Gastrocnemius medialis (tissue), 4 donors: ENCODE data around the gene PSMD1.
"Not testable (repeated sequence)": the region's sequence is repeated elsewhere in the genome, so short reads cannot be mapped to it uniquely, and the experiment has no call there.

ENCODE experiments used
- CTCF ChIP-seq, 5 experiments: fragments of 450-650 bp in 3 of 5; fragments of 200-600 bp in 2 of 5; sonication (generic) in 2 of 5; IDR thresholded peaks in 4 of 5; conservative IDR thresholded peaks in 1 of 5; 1 replicate in 4 of 5; 2 replicates in 1 of 5; pipeline ENCODE4 v1.5.1; 2016 to 2019; ENCODE audit warnings: antibody characterized with exemption in 5 of 5, mild to moderate bottlenecking in 3 of 5, moderate library complexity in 3 of 5
- POLR2A ChIP-seq, 2 donors: fragments of 450-650 bp; IDR thresholded peaks; one replicate each; pipeline ENCODE4 v1.6.1; 2017; ENCODE audit warnings: antibody characterized with exemption in 2 of 2, mild to moderate bottlenecking in 2 of 2, moderate library complexity in 2 of 2

DNA sequence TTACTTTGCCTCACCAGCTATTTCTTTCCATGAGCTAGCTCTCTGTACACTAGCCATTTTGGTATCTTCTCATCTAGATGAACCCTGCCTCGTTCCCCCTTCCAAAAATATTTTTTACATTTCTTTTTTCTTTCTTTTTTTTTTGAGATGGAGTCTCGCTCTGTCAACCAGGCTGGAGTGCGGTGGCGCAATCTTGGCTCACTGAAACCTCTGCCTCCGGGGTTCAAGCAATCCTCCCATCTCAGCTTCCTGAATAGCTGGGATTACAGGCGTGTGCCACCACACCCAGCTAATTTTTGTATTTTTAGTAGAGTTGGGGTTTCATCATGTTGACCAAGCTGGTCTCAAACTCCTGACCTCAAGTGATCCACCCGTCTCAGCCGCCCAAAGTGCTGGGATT, 10.9 kb downstream of the PSMD1 start:
- not testable (repeated sequence) for TF ChIP-seq CTCF (IDR thresholded peaks at IDR 0.05 in 4 of 5, conservative IDR thresholded peaks at IDR 0.05 in 1 of 5); POLR2A (IDR thresholded peaks at IDR 0.05)
